HG03280 (cell line): ENCODE data around the gene MDP1.
"Not testable (repeated sequence)": the region's sequence is repeated elsewhere in the genome, so short reads cannot be mapped to it uniquely, and the experiment has no call there.

Experiments
- ATAC-seq: cut with Tn5 transposase; IDR thresholded peaks from one replicate; pipeline ENCODE4 v1.9.1; 2021; ENCODE audit warnings: mild to moderate bottlenecking, moderate library complexity; ENCODE audit not compliant: unreplicated experiment

The MDP1 gene

DNA sequence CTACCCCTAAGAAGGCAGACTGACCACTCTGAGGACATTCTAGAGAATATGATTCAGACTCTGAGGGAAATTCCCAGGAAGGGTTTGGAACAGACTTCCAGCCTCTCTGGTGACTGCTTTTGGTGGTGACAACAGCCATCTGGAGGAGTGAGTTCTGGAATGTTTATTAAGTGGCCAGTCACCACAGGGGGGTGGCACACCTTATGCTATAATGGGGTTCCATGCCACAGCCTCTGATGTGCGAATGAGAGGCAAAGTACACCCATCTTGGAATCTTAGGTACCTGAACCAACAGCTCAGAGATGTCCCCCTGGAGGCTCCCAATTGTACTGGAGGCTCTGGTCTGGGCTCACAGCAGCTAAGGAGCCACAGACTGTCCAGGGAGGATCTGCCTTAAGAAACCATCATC, 36.0 kb upstream of the MDP1 start:
- no peak for ATAC-seq

DNA sequence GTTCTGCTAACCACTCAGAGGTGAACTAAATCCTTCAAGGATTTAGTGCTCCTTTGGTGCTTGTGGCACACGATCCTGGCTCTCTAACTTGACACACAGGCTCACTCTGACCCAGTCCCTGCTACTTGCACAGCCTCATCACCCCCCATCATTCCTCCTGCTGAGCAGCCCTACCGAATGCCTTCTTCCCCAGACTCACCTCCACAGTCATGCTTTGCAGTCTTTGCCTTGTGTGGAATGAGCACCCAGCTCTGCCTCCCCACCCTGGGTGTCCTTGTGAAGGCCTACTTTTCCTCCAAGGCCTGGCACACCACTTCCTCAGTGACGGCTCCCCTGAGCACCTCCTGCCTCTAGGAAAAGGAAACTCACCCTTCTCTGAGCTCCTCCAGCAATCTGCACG, 34.5 kb upstream of the MDP1 start:
- ATAC-seq: no peak

DNA sequence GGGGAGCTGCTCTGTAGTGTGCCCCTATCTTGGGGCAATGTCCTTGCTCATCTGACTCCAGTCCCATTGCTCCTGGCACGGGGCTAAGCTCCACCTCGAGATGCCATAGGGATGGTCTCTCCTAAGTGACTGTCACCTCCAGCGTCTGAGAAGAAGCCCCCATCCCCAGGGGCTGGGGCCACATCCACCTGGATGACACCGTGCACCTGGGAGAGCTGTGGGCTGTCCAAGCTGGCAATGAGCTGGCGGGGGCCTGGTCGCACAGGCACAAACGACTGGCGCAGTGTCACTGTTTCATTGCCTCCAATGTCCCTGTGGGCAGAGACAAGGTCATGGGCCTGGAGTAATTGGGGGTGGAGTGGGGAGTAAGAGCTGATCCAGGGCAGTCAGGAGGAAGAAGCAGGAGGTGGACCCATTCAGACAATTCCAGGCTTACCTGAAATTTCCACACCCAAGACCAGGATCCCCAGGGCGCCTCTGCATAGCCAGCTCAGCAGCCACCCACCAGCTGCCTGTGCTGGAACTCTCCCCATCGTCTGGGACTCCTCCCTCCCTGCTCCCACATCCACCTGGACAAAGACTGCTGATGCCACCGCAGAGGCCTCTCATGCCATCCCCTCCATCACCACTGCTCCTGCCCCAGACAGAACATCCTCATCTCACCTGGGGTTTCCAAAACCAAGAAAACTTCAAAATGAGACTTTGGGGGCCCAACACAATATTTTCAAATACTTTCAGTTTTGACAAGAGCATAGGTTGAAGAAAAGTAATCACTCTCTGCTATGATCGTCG, 33.6 kb upstream of the MDP1 start:
- ATAC-seq: no peak

DNA sequence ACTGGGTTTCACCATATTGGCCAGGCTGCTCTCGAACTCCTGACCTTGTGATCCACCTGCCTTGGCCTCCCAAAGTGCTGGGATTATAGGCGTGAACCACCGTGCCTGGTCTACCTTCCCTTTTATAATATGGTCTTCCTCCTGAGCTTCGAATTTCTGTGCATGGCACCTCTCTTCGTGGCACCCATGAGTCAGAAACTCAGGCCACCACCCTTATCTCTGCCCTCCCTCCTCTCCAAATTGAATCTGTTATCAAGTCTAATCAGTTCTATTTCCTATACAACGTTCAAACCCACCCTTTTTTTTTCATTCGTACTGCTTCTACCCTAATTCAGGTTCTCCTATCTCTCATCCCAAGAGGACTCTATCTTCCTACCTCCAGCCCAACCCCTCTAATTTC, 31.6 kb upstream of the MDP1 start:
- ATAC-seq: no peak

DNA sequence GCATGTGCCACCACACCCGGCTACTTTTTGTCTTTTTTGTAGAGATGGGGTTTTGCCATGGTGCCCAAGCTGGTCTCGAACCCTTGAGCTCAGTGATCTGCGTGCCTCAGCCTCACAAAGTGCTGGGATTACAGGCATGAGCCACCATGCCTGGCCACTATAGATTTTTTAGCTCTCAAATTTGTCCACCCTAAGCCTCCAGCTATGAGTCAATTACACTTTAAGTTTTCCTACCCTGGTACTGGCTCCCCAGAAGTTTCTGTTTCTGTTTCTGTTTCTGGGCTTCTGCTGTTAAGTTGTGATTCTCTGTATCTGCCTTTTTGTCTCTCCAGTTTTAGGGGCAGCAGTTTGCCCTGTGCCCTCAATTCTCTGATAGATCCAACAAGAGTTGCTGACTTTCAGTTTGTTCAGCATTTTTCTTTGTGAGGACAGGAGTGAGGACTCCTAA, 30.9 kb upstream of the MDP1 start:
- peak; percentile 26 for ATAC-seq

DNA sequence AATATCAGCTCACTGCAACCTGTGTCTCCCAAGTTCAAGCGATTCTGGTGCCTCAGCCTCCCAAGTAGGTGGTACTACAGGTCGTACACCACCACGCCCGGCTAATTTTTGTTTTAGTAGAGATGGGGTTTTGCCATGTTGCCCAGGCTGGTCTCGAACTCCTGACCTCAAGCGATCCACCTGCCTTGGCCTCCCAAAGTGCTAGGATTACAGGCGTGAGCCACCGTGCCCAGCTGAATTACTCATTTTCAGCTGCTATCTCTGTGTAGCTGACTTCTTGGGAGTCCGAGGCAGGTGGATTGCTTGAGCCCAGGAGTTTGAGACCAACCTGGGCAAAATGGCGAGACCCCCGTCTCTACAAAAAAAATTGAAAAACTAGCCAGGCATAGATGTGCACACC, 29.5 kb upstream of the MDP1 start:
- not testable (repeated sequence) for ATAC-seq

DNA sequence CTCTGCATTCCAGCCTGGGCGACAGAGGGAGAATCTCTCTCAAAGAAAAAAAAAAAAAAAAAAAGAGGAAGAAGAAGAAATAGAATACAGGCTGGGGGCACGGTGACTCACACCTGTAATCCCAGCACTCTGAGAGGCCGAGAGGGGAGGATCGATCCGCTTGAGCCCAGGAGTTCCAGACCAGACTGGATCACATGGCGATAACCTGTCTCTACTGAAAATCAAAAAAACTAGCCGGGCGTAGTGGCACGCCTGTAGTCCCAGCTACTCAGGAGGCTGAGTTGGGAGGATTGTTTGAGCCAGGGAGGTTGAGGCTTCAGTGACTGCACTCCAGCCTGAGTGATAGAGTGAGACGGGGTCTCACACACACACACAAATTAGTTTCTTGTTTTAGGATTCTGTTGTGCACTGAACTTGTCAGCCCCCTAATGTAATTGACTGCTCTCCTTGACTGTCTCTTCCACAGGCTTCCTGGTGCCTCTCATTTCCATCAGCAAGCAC, 27.5 kb upstream of the MDP1 start:
- no peak for ATAC-seq

DNA sequence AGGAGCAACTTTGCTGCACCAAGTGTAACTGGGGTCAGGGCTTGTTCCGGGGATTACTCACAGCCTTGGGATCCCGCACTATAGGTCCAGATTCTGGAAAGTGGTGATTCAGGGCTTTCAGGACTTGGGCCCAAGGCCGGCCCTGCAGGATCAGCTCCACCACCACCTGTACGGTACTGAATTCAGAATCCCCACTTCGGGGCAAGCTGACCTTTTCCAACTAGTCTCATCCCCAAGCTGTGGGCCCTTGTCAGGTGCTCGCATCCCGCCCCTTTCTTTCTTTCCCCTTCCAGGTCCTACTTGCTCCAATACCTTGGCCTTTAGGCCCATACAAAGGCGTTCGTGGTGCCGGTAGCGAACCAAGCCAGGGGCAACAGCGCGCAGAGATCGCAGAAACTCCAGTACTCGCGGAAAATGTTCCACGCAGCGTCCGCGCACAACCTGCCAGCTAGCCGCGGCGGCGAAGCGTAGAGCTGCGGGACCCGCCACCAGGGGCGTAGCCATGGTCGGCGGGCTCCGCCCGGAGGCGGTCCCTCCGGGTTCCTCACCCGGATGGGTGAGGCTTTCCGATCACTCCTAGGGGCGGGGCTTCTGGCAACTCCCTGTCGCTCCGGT, 26.1 kb upstream of the MDP1 start:
- peak; percentile 83 for ATAC-seq

DNA sequence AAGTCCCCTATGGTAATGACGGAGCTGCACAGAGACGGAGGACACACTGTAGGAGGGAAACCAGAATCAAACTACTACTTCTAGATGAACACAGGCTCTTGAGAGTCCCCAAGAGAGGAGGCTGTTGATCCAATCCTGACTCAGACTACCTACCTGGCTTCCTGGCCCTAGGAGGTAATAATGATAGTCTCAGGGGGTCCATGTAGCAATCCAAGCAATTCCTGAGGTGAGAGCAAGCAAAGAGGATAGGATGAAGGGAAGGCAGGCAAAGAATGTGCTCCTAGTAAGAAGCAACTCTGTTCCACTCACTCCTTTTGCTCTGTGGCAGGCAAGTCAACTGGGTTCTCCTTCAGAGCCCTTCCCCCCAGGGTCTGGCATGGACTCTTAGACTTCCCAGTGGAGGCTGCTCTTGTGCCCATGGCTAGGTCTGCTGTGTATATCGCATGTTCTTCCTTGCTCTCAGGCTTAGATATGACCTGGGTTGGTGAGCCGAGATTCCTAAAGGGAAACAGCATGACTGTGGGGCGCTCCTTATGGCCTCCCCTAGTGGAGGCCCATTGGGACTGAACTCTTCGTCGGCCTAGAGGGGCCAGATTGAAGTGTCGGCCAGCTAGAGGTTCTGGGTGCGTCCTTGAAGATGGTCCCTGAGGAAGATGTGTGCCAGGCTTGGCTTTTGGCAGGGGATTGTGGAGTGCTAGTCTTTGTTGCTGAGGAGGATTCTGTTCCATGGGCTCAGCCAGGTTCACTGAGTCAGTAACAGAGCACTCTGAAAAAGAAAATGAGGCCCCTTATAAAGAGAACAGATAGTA, 24.4 kb upstream of the MDP1 start:
- no peak for ATAC-seq

DNA sequence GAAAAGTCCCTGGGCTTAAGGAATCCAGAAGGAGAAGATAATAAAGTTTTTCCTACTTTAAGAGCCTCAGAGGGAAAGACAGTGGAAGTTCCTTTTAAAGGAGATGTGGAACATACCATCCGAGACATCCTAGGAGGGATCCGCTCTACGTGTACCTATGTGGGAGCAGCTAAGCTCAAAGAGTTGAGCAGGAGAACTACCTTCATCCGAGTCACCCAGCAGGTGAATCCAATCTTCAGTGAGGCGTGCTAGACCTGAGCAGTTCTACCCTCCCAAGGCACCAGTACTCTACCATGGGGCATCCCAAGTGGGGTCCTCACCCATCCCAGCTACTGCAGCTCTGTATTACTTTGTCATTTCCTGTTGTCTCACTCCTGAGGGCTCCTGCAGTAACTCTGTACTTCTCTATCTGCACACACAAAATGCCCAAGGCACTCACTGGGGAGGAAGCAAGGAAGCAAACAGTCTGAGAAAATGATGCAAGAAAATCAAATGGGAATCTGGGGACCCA, 22.7 kb upstream of the MDP1 start:
- no peak for ATAC-seq

DNA sequence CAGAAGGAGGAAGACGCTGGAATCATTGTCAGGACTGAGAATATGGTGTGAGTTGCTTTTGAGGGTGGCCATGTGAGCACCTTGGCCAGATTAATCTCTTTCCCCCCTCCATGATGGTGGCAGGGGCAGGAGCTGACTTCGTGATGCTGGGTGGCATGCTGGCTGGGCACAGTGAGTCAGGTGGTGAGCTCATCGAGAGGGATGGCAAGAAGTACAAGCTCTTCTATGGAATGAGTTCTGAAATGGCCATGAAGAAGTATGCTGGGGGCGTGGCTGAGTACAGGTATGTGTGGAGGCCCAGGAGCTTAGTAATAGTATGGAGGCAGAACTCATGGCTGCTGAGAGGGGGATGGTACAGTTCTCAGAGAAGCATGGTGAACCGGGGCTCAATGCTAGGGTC, 22.3 kb upstream of the MDP1 start:
- no peak for ATAC-seq

DNA sequence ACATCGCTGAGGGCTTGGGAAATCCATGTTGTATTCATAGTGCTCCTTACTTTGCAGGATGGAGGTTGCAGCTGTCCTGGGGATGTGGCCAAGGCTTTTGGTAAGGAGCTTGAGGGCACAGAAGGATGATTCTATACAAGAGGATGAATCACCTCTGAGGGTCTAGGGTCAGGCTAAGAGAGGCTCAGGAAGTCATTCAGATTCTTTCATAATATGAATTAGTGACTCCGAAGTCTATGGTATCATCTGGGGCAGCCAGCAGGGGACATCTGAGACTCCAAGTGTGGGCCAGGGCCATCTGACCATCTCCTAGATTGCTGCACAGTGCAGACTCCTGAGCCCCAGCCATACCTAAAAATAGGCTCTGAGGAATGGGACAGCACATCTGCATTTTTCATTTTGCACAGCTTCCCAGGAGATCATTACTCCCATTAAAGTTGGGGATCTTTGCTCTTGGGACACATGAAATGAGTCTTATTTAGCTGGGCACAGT, 21.6 kb upstream of the MDP1 start:
- ATAC-seq: no peak

DNA sequence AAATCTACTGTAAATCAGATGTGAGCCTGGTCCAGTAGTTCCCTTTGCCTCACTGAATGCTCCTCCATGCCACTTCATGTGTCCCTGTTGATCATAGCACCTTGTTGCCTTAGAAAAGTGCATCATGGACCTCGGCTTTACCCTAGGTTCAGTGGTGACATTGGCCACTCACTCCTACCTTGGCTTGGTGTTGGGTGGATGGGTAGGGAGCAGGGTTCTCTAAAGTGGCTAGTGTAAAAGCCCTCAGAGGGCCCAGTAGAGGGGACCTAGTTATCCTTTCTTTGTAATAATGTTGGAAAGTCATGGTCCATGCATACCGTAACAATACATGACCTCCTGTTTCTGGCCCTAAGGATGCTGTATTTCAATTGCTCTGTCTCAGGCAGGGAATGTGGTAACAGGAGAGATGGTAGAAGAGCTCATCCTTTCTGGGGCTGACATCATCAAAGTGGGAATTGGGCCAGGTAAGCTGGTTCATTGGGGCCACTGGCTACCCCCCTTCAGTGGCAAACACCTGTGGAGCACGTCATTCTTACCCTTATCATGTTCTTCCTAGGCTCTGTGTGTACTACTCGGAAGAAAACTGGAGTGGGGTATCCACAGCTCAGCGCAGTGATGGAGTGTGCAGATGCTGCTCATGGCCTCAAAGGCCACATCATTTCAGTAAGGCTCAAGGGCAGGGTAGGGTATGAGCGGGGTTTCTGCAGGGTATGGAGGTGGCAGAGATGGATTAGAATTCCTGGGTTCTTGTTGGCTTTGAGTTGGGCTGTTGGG, 21.0 kb upstream of the MDP1 start:
- no peak for ATAC-seq

DNA sequence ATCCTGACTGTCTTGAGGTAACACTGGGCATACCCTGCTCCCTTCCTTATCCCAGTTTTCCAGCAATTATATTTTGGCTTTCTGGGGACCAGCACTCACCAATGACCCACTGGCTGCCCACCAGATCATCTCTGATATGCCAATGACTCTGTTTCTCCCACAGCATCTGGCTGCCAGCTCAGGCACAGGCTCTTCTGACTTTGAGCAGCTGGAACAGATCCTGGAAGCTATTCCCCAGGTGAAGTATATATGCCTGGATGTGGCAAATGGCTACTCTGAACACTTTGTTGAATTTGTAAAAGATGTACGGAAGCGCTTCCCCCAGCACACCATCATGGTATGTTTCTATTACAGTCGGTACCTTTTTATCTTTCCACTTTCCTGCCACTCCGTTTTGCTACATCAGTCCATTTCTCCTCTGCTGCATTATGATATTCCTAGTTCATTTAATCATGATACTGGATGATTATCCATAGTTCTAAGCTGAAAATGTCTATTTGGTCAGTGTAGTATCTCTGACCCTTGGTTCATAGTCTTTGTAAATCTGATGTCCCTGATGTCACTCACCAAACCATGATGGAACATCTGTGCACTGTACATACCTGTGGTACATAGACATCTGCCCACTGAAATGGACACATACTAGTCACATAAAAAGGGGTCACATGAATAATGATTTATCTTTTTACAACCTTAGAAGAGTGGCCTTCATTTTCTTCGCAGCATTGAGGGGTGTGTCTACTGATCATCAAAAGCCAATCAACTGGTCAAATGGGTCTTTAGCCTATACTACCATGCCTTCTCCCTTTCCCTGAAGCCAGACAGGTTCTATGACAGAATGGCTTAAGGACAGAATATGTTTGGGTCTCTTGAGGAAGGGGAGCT, 20.2 kb upstream of the MDP1 start:
- ATAC-seq: no peak

DNA sequence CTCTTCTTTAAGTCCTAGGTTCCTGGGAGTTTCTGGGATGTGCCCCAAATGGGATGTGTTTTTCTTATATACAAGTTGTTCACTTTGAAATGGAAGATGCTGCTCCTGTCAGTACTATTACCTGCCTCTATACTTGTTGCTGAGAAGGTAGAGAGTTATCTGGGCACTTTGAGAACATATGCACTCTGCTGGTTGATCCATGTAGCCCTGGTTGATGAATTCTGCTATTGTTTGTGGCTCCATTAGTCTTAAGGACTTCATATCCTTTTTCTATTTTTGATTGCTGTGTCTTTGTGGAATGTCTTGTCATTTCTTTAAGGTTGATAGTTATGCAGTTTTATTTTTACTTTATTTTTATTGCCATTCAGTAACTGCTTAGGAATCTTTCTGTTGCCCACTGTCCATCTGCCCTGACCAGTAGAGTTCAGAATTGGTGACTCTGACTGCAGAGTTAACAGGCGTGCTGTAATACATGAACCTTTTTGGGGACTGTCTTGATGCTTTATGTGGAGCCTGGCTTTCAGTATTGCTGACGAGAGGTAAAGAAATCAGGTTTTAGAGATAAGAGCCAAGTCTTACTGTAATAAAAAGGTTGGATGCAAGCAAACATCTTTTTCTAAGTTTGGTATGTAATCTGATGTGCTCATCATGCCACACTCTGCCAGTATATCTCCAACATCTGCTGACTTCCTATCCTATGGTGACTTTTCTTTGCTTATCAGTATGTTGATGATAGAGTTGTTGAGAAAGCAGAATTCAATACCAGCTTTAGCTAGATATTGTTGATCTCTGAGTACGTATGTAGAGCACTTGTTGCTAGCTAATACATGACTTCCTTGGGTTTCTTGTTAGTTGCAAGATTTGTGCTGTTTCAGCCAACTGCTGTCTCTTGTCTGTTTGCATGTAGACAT, 18.5 kb upstream of the MDP1 start:
- no peak for ATAC-seq

DNA sequence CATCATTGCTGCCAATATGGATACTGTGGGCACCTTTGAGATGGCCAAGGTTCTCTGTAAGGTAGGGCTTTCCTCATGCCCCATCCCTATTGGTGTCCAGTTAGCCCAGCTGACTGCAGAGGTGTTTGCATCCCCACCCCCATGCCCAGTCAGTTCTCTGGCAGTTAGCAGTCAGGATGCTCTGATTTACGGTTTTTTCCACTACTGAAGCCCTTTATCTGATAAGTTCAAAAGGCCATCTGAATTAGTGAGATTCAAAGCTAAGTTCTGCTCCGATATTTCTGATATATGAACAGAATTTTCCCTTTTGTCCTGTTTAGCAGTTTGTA, 17.6 kb upstream of the MDP1 start:
- ATAC-seq: no peak

DNA sequence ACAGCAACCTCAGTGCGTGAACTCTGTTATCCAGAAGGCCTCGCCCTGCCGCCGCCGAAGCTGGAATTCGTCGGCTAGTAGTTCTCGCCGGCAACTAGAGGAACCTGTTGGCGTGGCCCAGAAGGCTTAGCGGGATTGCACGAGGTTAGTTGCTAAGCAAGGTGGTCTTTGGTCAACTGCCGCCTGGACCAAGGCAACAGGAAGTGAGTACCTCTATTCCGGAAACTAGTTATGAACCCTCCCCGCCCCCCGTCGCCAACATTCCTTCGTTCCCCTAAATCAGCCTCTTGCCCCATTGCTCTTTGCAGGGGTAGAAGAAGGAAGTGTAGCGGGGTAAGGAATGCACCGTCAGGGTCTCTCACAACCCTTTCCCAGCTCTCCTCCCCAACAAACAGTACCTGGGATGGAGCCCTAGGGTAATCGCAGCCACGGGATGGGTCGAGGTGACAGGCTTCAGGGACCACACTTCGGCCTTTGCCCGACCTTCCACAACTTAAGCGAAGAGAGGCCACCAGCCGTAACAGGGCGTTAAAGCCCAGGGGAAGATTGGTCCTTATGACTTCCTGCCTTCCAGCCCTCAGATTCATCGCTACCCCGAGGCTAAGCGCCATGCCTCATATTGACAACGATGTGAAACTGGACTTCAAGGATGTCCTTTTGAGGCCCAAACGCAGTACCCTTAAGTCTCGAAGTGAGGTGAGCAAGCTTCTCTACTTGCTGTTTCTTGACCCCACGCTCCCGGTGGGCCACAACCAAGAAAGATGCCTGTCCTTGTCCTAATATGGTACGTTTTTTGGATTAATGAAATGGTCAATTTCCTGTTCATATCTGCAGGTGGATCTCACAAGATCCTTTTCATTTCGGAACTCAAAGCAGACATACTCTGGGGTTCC, 17.0 kb upstream of the MDP1 start, which contains the start of gene GMPR2:
TSS of gene GMPR2 (plus strand) at position 285 of the 893 bp plus-strand sequence. CDS start at position 610, 325 bp downstream.
- peak; percentile 43 for ATAC-seq
